ENCODE results near the gene ACTG1.

- TF ChIP-seq POU6F1 (CRISPR knock-in tag; IDR thresholded peaks at IDR 0.05; ENCODE audit: borderline replicate concordance, low read depth) (no peak), RARB (CRISPR knock-in tag; IDR thresholded peaks at IDR 0.05) (no peak), OSR1 (CRISPR knock-in tag; IDR thresholded peaks at IDR 0.05) (no peak), ZC3H10 (CRISPR knock-in tag; IDR thresholded peaks at IDR 0.05) (no peak), SNAI2 (CRISPR knock-in tag; IDR thresholded peaks at IDR 0.05) (no peak), GLIS3 (CRISPR knock-in tag; IDR thresholded peaks at IDR 0.05) (no peak), ZNF70 (CRISPR knock-in tag; IDR thresholded peaks at IDR 0.05) (no peak), TSHZ2 (CRISPR knock-in tag; IDR thresholded peaks at IDR 0.05) (no peak), ZNF8 (CRISPR knock-in tag; IDR thresholded peaks at IDR 0.05) (no peak)
Observed at GRCh38 chr17:81483862-81484194, 28.8 kb downstream of the ACTG1 start.
